HG03354 (cell line): ENCODE measurements around the gene DHRS3.

Source experiments
- ATAC-seq: cut with Tn5 transposase; IDR thresholded peaks from one replicate; pipeline ENCODE4 v1.9.1; 2021; ENCODE audit warnings: mild to moderate bottlenecking; ENCODE audit not compliant: unreplicated experiment, poor library complexity, severe bottlenecking

Gene DHRS3

DNA sequence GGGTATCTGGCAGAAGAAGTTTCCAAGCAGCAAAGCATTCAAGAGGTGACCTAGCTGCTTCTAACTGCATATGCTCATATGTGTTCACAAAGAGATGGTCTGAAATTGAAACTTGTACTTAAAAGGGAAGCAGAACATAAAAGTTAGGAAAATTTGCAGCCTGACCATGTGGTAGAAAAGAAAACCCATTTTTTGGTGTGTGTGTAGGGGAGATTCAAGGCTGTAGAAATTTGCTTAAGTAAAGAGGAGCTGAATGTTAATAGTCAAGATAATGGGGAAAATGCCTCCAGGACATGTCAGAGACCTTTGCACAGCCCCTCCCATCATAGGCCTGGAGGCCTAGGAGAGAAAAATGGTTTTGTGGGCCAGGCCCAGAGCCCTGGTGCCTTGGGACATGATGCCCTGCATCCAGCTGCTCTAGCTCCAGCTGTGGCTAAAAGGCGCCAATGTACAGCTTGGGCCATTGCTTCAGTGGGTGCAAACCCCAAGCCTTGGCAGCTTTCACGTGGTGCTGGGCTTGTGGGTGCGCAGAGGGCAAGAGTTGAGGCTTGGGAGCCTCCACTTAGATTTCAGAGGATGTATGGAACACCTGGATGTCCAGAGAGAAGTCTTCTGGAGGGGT lies 54.9 kb downstream of the DHRS3 start:
- no peak for ATAC-seq

DNA sequence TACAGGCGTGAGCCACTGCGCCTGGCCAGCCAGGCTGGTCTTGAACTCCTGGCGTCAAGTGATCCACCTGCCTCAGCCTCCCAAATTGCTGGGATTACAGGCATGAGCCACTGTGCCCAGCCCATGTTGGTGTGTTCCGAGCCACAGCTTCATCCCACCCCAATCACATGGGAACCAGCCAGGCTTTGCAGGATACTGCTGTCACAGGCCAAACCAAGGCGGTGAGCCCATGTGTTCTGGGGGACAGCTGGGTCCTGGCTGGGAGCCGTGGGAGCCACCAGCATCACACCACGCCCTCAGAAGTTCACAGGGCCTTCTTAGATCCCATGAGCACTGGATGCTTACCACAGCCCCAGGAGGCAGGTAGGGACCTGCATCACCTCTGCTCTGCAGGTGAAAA lies 56.9 kb downstream of the DHRS3 start:
- no peak for ATAC-seq

DNA sequence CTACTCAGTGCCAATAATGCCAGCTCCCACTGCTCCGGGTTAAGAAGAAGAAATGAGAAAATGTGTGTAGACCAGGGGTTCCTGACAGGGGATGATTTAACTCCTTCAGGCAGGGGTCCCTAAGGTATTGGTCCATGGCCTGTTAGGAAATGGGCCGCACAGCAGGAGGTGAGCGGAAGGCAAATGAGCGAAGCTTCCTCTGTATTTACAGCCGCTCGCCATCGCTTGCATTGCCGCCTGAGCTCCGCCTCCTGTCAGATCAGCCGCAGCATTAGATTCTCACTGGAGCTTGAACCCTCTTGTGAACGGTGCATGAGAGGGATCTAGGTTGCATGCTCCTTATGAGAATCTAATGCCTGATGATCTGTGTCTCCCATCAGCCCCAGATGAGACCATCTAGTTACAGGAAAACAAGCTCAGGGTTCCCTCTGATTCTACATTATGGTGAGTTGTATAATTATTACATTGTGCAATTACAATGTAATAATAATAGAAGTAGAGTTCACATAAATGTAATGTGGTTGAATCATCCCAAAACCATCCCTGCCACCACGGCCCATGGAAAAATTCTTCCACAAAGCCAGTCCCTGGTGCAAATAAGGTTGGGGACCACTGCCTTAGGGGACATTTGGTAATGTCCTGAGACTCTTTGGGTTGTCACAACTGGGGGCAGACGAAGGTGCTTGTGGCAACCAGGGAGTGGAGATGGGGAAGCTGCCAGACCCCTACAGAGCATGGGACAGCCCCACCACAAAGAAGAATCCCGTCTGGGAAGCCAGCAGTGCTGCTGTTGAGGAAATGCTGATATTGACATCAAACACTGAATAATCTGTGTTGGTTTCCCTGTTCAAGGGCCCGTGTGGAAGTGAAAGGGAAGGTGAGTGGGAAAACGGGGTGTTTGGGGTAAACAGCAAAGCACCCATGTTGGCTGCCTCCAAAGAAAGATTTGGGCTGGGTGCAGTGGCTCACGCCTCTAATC lies 60.8 kb downstream of the DHRS3 start:
- ATAC-seq, result no peak

DNA sequence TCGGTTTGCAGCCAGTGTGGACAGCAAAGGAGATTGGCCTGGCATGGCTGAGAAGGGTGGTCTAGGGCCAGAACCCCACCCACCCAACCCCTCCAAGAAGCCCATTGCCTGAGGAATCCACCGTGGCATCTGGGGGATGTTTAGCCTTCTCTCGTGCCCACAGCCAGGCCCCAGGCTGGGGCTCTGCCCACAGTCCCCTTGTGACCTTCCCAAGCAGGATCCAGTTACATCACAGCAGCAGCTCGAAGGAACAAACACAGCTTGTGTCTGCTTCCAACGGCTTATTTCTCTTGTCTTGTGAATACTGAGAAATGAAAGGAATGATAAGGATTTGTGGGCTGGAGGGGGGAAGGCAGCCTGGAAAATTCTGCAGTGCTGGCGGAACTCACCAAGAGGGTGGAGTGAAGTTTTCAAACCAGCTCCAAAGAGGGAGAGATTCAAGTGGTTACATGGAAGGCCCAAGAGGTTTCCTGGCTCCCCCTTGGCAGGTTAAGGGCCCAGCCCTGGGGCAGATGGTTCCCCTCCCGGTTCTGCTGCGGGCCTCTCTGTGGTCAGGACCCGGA lies 61.6 kb downstream of the DHRS3 start:
- no peak for ATAC-seq

GRCh38 chr1:12555411-12556367 lies 62.3 kb downstream of the DHRS3 start:
- ATAC-seq, result no peak

- ATAC-seq, result no peak
Measured at GRCh38 chr1:12554521-12555305, 63.3 kb downstream of the DHRS3 start.

DNA sequence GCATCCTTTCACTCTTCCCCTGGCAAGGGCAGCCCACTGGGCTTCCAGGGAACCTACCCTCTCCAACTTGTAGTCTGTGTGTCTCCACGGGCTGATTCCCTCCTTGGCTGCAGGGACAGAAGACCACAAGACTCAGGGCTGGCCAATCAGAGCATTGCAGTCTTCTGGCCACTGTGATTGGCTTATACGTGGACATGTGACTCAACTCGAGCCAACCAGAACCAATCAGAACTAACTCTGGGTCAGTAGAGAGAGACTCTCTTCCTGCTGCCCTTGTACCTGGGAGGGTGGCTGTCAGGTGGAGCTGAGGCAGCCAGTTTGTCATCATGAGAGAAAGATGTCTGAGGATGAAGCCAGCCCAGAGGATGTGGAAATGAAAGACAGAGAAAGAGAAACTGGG lies 64.0 kb downstream of the DHRS3 start:
- ATAC-seq, result no peak

GRCh38 chr1:12552951-12553921 lies 64.8 kb downstream of the DHRS3 start:
- no peak for ATAC-seq

DNA sequence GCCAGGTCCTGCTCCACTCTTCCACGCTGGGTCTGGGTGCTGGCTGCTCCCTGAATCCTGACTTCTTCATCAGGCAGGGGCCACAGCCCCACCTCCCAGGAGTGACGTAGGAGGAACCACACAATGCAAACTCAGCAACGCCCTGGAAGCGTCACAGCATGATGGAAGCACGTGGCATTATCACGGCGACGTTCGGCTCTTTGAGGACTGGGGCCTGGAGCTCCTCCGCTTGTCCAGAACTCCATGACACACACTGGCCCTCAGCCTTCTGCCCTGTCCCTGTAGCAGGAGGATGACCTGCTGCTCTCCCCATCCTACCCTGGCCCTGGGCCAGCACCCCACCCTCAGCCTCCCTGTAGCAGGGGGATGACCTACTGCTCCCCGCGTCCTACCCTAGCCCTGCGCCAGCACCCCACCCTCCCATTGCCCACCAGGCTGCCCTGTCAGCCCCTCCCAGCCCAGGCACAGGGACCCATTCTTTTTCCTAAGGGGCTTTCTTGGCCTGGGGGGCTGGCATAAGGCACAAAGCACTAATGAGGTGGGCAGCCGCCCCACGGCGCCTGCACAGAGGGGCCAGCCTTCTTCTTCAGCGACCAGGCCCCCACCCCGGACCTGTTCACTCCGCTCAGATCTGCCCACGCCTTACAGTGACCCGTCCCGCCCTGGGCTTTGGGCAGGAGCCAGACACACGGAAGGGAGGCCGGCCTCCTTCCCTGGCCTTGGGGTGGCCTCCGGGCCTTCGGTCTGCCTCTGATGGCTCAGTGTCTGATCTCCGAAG lies 65.7 kb downstream of the DHRS3 start:
- ATAC-seq, result no peak

- no peak for ATAC-seq
Measured at GRCh38 chr1:12551584-12551983, 66.4 kb downstream of the DHRS3 start.

GRCh38 chr1:12549460-12550349 lies 68.3 kb downstream of the DHRS3 start:
- ATAC-seq, result no peak

GRCh38 chr1:12548973-12549459 lies 69.0 kb downstream of the DHRS3 start:
- ATAC-seq, result no peak

- ATAC-seq, result no peak
Measured at GRCh38 chr1:12548279-12548972, 69.6 kb downstream of the DHRS3 start.

- ATAC-seq, result no peak
Measured at GRCh38 chr1:12547586-12548225, 70.3 kb downstream of the DHRS3 start.
